Upper lobe of right lung (tissue), 1 donor: ENCODE data around the gene ARID1B. TPM values are rescaled to one million over a fixed set of nuclear protein-coding genes. Genes with fewer than 3 reads are reported as not detected.
A peak's percentile ranks its signal among the peaks of the same experiment; 100 is the strongest.

ENCODE experiments used
- ATAC-seq: fragments of 200-7000 bp; cut with Tn5 transposase; one replicate; pipeline ENCODE4 v1.9.1; 2020; ENCODE audit warnings: mild to moderate bottlenecking, moderate library complexity
- DNase-seq: peaks from one replicate; pipeline ENCODE4 v3.0.0-alpha.2; 2020
- H3K27ac ChIP-seq: fragments of 200-600 bp; one replicate; pipeline ENCODE4 v1.8.0; 2022
- H3K27me3 ChIP-seq: fragments of 200-600 bp; one replicate; pipeline ENCODE4 v1.8.0; 2022; ENCODE audit warnings: mild to moderate bottlenecking
- H3K36me3 ChIP-seq: fragments of 200-600 bp; one replicate; pipeline ENCODE4 v1.8.0; 2022
- H3K4me1 ChIP-seq: fragments of 200-600 bp; one replicate; pipeline ENCODE4 v1.8.0; 2022
- H3K4me3 ChIP-seq: fragments of 200-600 bp; one replicate; pipeline ENCODE4 v1.8.0; 2022; ENCODE audit warnings: mild to moderate bottlenecking
- H3K9me3 ChIP-seq: fragments of 200-600 bp; one replicate; pipeline ENCODE4 v1.8.0; 2022
- intact Hi-C: fragments of 100-400 bp; cut with DNase I; formaldehyde crosslinking; loops from one replicate; pipeline ENCODE4 v1.11.0; 2022
- total RNA-seq: library from RNA; stranded (reverse); fragmentation: NEBNext Ultra II Directional; extraction: Animal tissue kit (Norgen Biotek cat#: 25700); gene quantifications from one replicate; pipeline ENCODE4 v1.2.1, GENCODE V29; 2021
- TF ChIP-seq, protein P1 (sequence below): fragments of 200-600 bp; IDR thresholded peaks from one replicate; pipeline ENCODE4 v1.8.0; 2022; ENCODE audit warnings: antibody characterized with exemption
- donor health status: DM: no; HTN: yes; CAD: no; lungs with severe emphysema.

ARID1B gene
- total RNA-seq, 1 donor from 2014 or later, result 80.4 TPM

DNA sequence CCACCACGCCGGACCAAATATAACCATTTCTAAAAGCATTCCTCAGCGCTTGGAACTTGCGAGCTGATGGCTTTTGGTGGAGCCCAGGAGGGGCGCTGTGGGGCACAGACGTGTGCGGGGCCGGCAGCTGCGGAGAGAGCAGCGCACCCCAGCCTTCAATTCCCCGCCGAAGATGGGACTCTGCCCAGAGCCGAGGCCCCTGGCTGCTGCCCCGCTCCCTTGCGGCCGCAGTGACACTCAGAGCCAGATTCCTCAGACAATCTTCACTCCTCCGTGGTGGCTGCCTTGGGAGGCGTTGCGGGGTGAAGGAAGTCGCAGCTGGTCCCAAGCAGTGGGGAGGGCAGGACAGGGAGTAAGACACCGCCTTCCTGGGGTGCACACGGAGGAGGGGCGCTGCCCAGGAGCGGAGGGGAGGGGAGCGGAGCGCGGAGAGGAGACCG is 458.4 kb downstream of the ARID1B start:
- no peaks in the 10 kb centered on the region for H3K36me3 ChIP-seq
- H3K4me1 ChIP-seq, result peaks cover 8% of the 10 kb centered on the region
- no peak overlapping the region for H3K27ac ChIP-seq
- intact Hi-C loops, result no loop called here
- TF ChIP-seq, protein P1, sequence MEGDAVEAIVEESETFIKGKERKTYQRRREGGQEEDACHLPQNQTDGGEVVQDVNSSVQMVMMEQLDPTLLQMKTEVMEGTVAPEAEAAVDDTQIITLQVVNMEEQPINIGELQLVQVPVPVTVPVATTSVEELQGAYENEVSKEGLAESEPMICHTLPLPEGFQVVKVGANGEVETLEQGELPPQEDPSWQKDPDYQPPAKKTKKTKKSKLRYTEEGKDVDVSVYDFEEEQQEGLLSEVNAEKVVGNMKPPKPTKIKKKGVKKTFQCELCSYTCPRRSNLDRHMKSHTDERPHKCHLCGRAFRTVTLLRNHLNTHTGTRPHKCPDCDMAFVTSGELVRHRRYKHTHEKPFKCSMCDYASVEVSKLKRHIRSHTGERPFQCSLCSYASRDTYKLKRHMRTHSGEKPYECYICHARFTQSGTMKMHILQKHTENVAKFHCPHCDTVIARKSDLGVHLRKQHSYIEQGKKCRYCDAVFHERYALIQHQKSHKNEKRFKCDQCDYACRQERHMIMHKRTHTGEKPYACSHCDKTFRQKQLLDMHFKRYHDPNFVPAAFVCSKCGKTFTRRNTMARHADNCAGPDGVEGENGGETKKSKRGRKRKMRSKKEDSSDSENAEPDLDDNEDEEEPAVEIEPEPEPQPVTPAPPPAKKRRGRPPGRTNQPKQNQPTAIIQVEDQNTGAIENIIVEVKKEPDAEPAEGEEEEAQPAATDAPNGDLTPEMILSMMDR, result peak; percentile 64
- DNase-seq (no peak), ATAC-seq (peak; percentile 75)
- peak overlapping the region; percentile 46 for H3K4me3 ChIP-seq
- H3K27me3 ChIP-seq, result peaks cover 26% of the 10 kb centered on the region
- no peaks in the 10 kb centered on the region for H3K9me3 ChIP-seq

DNA sequence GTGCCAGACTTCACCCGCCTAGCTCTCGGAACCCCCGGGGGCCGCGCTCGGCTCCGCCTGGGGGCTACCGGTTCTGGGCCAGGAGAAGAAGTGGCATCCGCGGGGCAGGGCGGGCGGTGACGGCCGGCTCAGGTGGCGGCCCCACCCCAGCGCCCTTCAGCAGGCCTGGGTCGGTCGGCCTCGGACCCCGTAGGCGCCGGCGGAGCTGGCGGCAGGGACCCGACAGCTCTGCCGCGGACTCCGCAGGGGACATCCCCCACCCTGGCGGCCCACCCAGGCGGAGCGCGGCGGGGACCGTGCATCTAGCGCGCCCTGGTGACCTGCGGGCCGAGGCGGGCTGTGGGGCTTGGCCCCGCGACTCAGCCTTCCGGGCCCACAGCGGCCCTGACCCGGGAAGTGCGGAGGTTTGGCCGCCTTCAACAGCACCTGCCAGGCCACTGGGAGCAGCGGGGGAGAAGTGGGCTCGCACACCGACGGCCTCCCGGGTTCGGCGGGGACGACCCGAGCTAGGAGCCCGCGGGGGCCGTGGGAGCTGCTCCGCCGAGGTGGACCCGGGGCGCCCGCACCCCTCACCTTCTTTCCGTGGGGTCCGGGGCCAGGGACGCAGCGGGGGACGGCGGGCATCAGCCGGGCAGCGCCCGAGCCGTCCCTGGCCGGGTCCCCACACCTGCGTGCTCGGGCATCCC is 459.0 kb downstream of the ARID1B start:
- H3K4me3 ChIP-seq, result peak overlapping the region; percentile 46
- no peaks in the 10 kb centered on the region for H3K9me3 ChIP-seq
- intact Hi-C loops, result no loop called here
- peak; percentile 51 for ATAC-seq
- no peak overlapping the region for H3K27ac ChIP-seq
- TF ChIP-seq, protein P1, result no peak
- H3K36me3 ChIP-seq, result no peaks in the 10 kb centered on the region
- DNase-seq, result no peak
- peaks cover 8% of the 10 kb centered on the region for H3K4me1 ChIP-seq
- H3K27me3 ChIP-seq, result peaks cover 26% of the 10 kb centered on the region

DNA sequence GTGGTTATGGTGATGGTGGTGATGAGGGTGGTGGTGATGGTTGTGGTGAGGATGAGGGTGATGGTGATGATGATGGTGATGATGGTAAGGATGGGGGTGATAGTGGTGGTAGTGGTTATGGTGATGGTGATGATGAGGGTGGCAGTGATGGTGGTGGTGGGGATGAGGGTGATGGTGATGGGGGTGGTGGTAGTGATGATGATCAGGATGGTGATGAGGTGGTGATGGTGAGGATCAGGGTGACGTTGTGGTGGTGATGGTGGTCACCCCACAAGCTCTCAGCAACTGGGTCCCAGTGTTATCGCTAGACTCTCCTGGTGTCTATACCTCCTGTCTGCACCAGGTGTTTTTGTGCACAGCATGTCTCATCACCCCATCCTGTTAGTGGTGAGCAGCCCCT is 461.2 kb downstream of the ARID1B start:
- H3K27ac ChIP-seq, result no peak overlapping the region
- no peak overlapping the region for H3K4me3 ChIP-seq

DNA sequence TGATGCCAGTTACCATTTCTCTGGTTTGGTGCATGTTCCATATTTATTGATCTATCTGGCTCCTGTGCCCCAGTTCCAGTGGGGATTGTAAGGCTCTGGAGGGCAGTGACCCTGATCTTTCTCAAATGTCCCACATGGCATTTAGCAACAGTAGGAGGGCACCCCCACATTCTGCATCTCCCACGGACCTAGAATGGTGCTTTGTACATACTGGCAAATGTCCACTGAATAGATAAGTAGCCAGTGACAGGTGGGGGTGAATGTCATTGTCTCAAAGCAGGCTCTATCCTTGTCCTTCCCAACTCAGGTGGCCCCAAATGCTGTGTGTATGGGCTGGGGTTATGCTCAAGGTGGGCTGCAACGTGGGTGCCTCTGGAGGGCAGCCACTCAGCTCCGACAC is 462.0 kb downstream of the ARID1B start:
- peaks cover 18% of the 10 kb centered on the region for H3K27me3 ChIP-seq
- H3K4me3 ChIP-seq, result no peak overlapping the region
- DNase-seq (no peak), ATAC-seq (no peak)
- H3K36me3 ChIP-seq, result no peaks in the 10 kb centered on the region
- no peak overlapping the region for H3K27ac ChIP-seq
- H3K4me1 ChIP-seq, result peaks cover 8% of the 10 kb centered on the region
- no peaks in the 10 kb centered on the region for H3K9me3 ChIP-seq
- TF ChIP-seq, protein P1, result no peak
- intact Hi-C loops, result no loop called here

More for the DNA sequence above, 461.2 kb downstream of the ARID1B start:
- no peak for ATAC-seq
- Histone ChIP-seq H3K36me3 (no peaks in the 10 kb centered on the region), H3K27me3 (peaks cover 21% of the 10 kb centered on the region), H3K9me3 (no peaks in the 10 kb centered on the region), H3K4me1 (peaks cover 8% of the 10 kb centered on the region)
- TF ChIP-seq, protein P1, result no peak
- no peak for DNase-seq
- intact Hi-C loops, result no loop called here

DNA sequence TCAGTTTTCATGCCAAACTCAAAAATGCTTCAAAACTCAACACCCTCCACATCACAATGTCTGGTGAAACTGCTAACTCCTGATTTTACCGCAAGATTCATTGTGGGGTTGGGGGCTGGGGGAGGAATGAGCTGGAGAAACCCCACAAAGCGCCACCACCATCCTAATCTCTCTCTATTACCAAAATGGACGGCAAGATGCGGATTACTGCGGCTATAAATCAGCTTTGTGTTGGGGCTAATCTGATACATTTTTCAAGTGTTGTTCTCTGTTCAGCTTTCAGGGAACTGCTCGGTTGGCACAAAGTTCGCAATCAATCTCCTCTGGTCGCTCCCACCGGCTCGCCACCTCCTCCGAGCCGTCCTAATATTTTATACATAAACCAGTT is 462.5 kb downstream of the ARID1B start:
- ATAC-seq (no peak), DNase-seq (no peak)
- intact Hi-C loops, result no loop called here
- Histone ChIP-seq H3K4me3 (no peak overlapping the region), H3K36me3 (no peaks in the 10 kb centered on the region), H3K27me3 (peaks cover 14% of the 10 kb centered on the region), H3K27ac (no peak overlapping the region), H3K4me1 (peaks cover 8% of the 10 kb centered on the region), H3K9me3 (no peaks in the 10 kb centered on the region)
- TF ChIP-seq, protein P1, result no peak
